ENCODE data around the gene TMEM158.

The TMEM158 gene

GRCh38 chr3:45183872-45184262 lies 42.2 kb downstream of the TMEM158 start:
- Histone ChIP-seq H3K27me3 (ENCODE audit: low read depth, low read length) (peaks cover 48% of the 10 kb centered on the region), H3K4me3 (ENCODE audit: low read length) (no peak overlapping the region), H3K4me2 (ENCODE audit: low read length) (no peak overlapping the region), H3K9ac (ENCODE audit: low read length) (no peak overlapping the region), H4K20me1 (ENCODE audit: insufficient read depth, low read length) (no peaks in the 10 kb centered on the region; the same call in 1 of the 2 replicates), H3K27ac (ENCODE audit: low read length) (no peak overlapping the region), H2AFZ (ENCODE audit: low read depth, low read length) (no peak overlapping the region), H3K79me2 (ENCODE audit: low read length) (no peaks in the 10 kb centered on the region), H3K9me3 (ENCODE audit: insufficient read depth, low read length) (no peaks in the 10 kb centered on the region), H3K4me1 (ENCODE audit: low read length) (peaks cover 26% of the 10 kb centered on the region), H3K36me3 (replicated peaks; ENCODE audit: low read depth, low read length) (no peaks in the 10 kb centered on the region)
- TF ChIP-seq CTCF (IDR thresholded peaks at IDR 0.05; ENCODE audit: low read depth, low read length) (no peak), EZH2phosphoT487 (IDR thresholded peaks at IDR 0.05; ENCODE audit: low read depth) (no peak)

- Histone ChIP-seq H3K4me3 (ENCODE audit: low read length) (no peak overlapping the region), H3K27ac (ENCODE audit: low read length) (no peak overlapping the region), H3K9me3 (ENCODE audit: insufficient read depth, low read length) (no peaks in the 10 kb centered on the region), H3K36me3 (replicated peaks; ENCODE audit: low read depth, low read length) (no peaks in the 10 kb centered on the region), H3K4me1 (ENCODE audit: low read length) (peaks cover 19% of the 10 kb centered on the region), H4K20me1 (ENCODE audit: insufficient read depth, low read length) (no peaks in the 10 kb centered on the region), H2AFZ (ENCODE audit: low read depth, low read length) (no peak overlapping the region; the same call in 1 of the 2 replicates), H3K27me3 (ENCODE audit: low read depth, low read length) (peaks cover 53% of the 10 kb centered on the region), H3K9ac (ENCODE audit: low read length) (no peak overlapping the region), H3K4me2 (ENCODE audit: low read length) (no peak overlapping the region), H3K79me2 (ENCODE audit: low read length) (no peaks in the 10 kb centered on the region)
- TF ChIP-seq EZH2phosphoT487 (IDR thresholded peaks at IDR 0.05; ENCODE audit: low read depth) (no peak), CTCF (IDR thresholded peaks at IDR 0.05; ENCODE audit: low read depth, low read length) (no peak)
These were observed 42.9 kb downstream of the TMEM158 start for GRCh38 chr3:45182915-45183871.

- no peaks in the 10 kb centered on the region for H4K20me1 ChIP-seq (ENCODE audit: insufficient read depth, low read length)
- peaks cover 7% of the 10 kb centered on the region; the same call in 1 of the 2 replicates for H3K4me1 ChIP-seq (ENCODE audit: low read length)
These were observed 44.6 kb downstream of the TMEM158 start for GRCh38 chr3:45181496-45181895.

More at GRCh38 chr3:45181496-45181895, 44.6 kb downstream of the TMEM158 start:
- no peaks in the 10 kb centered on the region for H3K36me3 ChIP-seq (replicated peaks; ENCODE audit: low read depth, low read length)
- peaks cover 53% of the 10 kb centered on the region for H3K27me3 ChIP-seq (ENCODE audit: low read depth, low read length)
- no peak overlapping the region for H2AFZ ChIP-seq (ENCODE audit: low read depth, low read length)
- H3K4me2 ChIP-seq (ENCODE audit: low read length), result no peak overlapping the region
- no peaks in the 10 kb centered on the region for H3K79me2 ChIP-seq (ENCODE audit: low read length)
- TF ChIP-seq CTCF (IDR thresholded peaks at IDR 0.05; ENCODE audit: low read depth, low read length) (no peak), EZH2phosphoT487 (IDR thresholded peaks at IDR 0.05; ENCODE audit: low read depth) (no peak)
- no peak overlapping the region for H3K9ac ChIP-seq (ENCODE audit: low read length)
- no peak overlapping the region for H3K4me3 ChIP-seq (ENCODE audit: low read length)
- H3K27ac ChIP-seq (ENCODE audit: low read length), result no peak overlapping the region
- no peaks in the 10 kb centered on the region for H3K9me3 ChIP-seq (ENCODE audit: insufficient read depth, low read length)

Data from OCI-LY3 (cell line).